Chondrocyte (in vitro differentiated cells): ENCODE results near the gene PPP1R12A. TPM values are rescaled to one million over a fixed set of nuclear protein-coding genes. Genes with fewer than 3 reads are reported as not detected.

Experiments used
- DNase-seq: peaks from one replicate; pipeline ENCODE4 v3.0.0; 2021; ENCODE audit warnings: mixed read lengths, low spot score
- H3K27ac Mint-ChIP-seq: one replicate; pipeline ENCODE4 v1.8.0; 2021; ENCODE audit warnings: mild to moderate bottlenecking, moderate library complexity, mixed read lengths; ENCODE audit not compliant: unreplicated experiment
- H3K27me3 Mint-ChIP-seq: 2 replicates; pipeline ENCODE4 v1.8.0; 2021; ENCODE audit warnings: low read depth, mixed read lengths
- H3K36me3 Mint-ChIP-seq: 2 replicates; pipeline ENCODE4 v1.8.0; 2021; ENCODE audit warnings: low read depth, mixed read lengths
- H3K4me1 Mint-ChIP-seq: 2 replicates; pipeline ENCODE4 v1.8.0; 2021; ENCODE audit warnings: low read depth, mild to moderate bottlenecking, mixed read lengths
- H3K4me3 Mint-ChIP-seq: one replicate; pipeline ENCODE4 v1.8.0; 2021; ENCODE audit warnings: mild to moderate bottlenecking, moderate library complexity, mixed read lengths; ENCODE audit not compliant: unreplicated experiment
- H3K9me3 Mint-ChIP-seq: 2 replicates; pipeline ENCODE4 v1.8.0; 2021; ENCODE audit warnings: low read depth, mixed read lengths
- CTCF ChIP-seq: fragments of 200-600 bp; sonication (generic); IDR thresholded peaks from 2 replicates; pipeline ENCODE4 v1.5.0; 2021; ENCODE audit warnings: antibody characterized with exemption, mild to moderate bottlenecking, moderate library complexity
- total RNA-seq: library from RNA; stranded (reverse); gene quantifications from 3 replicates; pipeline ENCODE4 v1.2.1, GENCODE V29; 2021

Gene PPP1R12A
- total RNA-seq, 1 donor from 2014 or later: 139 TPM

- Mint-ChIP-seq H3K4me1 (peaks cover 41% of the 10 kb centered on the region), H3K27ac (no peak overlapping the region), H3K4me3 (no peak overlapping the region), H3K36me3 (peaks cover 5% of the 10 kb centered on the region), H3K27me3 (no peaks in the 10 kb centered on the region), H3K9me3 (no peaks in the 10 kb centered on the region)
- TF ChIP-seq CTCF: no peak
- no peak for DNase-seq
Observed at GRCh38 chr12:79769189-79769859, 165.6 kb downstream of the PPP1R12A start.

GRCh38 chr12:79766705-79767464 lies 168.0 kb downstream of the PPP1R12A start:
- Mint-ChIP-seq H3K27me3 (no peaks in the 10 kb centered on the region), H3K27ac (peak overlapping the region; percentile 14), H3K4me1 (peaks cover 42% of the 10 kb centered on the region), H3K36me3 (peaks cover 2% of the 10 kb centered on the region), H3K9me3 (no peaks in the 10 kb centered on the region), H3K4me3 (no peak overlapping the region)
- TF ChIP-seq CTCF: no peak
- no peak for DNase-seq

GRCh38 chr12:79765157-79765556 lies 169.7 kb downstream of the PPP1R12A start:
- Mint-ChIP-seq H3K4me3 (no peak overlapping the region), H3K4me1 (peaks cover 42% of the 10 kb centered on the region), H3K9me3 (peaks cover 3% of the 10 kb centered on the region), H3K27ac (no peak overlapping the region), H3K27me3 (no peaks in the 10 kb centered on the region), H3K36me3 (no peaks in the 10 kb centered on the region)
- TF ChIP-seq CTCF: no peak
- DNase-seq: no peak

DNA sequence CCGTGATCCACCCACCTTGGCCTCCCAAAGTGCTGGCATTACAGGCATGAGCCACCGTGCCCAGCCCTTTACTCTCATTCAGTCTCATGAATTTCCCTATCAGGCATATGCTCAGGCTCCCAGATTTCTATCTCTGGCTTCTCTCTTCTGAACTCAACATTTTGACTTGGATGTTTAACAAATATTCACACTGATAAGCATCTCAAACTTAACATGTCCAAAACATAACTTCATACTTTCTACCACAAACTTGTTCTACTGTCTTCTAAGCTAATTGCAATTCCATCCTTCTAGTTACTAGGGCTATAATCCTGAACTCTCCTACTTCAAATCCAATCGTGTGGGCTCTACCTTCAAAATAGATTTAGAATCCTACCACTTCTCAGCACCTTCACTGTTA lies 170.3 kb downstream of the PPP1R12A start:
- Mint-ChIP-seq H3K27me3 (no peaks in the 10 kb centered on the region), H3K9me3 (peaks cover 5% of the 10 kb centered on the region), H3K4me3 (no peak overlapping the region), H3K4me1 (peaks cover 38% of the 10 kb centered on the region), H3K27ac (no peak overlapping the region), H3K36me3 (no peaks in the 10 kb centered on the region)
- TF ChIP-seq CTCF: no peak
- DNase-seq: no peak

DNA sequence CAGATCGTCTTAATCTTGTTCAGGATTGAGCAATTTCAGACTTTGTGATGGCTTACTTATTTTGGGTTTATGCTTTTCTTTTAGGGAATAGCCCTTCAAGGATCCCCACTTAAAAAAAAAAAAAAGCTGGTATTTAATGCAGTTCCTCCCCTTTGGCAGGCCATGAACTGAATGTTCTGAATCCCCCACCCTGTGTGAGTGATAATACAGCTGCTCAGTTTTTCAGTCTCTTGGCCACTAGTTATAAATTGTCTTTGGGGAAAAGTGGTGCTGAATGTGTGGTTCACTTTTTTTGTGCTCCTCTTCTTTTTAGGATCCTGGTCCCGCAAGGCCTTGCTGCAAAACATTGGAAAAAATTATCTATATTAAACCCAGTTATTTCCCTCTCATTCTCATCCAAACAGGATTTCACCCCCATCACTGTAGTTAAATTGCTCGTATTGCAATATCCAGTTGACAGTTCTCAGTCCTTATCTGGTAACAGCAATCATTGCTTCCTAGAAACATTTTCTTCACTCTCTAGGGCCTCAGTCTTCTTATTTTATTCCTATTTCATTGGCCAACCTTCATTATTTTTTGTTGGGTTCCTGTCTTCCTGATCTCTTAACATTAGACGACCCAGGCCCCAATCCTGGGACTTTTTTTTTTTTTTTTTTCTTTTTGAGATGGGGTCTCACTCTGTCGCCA lies 171.0 kb downstream of the PPP1R12A start:
- Mint-ChIP-seq H3K9me3 (peaks cover 5% of the 10 kb centered on the region), H3K36me3 (no peaks in the 10 kb centered on the region), H3K27me3 (no peaks in the 10 kb centered on the region), H3K27ac (no peak overlapping the region), H3K4me1 (peaks cover 31% of the 10 kb centered on the region), H3K4me3 (no peak overlapping the region)
- TF ChIP-seq CTCF: no peak
- no peak for DNase-seq
